ENCODE measurements around the gene TMX1.

TMX1 gene

GRCh38 chr14:51291016-51291415 lies 51.0 kb downstream of the TMX1 start:
- Mint-ChIP-seq H3K9me3 (no peaks in the 10 kb centered on the region), H3K4me3 (no peak overlapping the region), H3K27me3 (ENCODE audit: low read depth, poor library complexity) (peaks cover 7% of the 10 kb centered on the region), H3K36me3 (ENCODE audit: low read depth) (no peaks in the 10 kb centered on the region), H3K4me1 (peaks cover 28% of the 10 kb centered on the region), H3K27ac (no peak overlapping the region)
- DNase-seq = no peak
- TF ChIP-seq CTCF (IDR thresholded peaks at IDR 0.05) = no peak

- Mint-ChIP-seq H3K4me3 (no peak overlapping the region), H3K27ac (no peak overlapping the region), H3K4me1 (peaks cover 28% of the 10 kb centered on the region), H3K36me3 (ENCODE audit: low read depth) (no peaks in the 10 kb centered on the region), H3K9me3 (no peaks in the 10 kb centered on the region), H3K27me3 (ENCODE audit: low read depth, poor library complexity) (peaks cover 2% of the 10 kb centered on the region)
- DNase-seq = no peak
- TF ChIP-seq CTCF (IDR thresholded peaks at IDR 0.05) = no peak
Measured at GRCh38 chr14:51293149-51293911, 53.3 kb downstream of the TMX1 start.

- TF ChIP-seq CTCF (IDR thresholded peaks at IDR 0.05) = no peak
- no peaks in the 10 kb centered on the region for H3K9me3 Mint-ChIP-seq
- no peaks in the 10 kb centered on the region for H3K36me3 Mint-ChIP-seq (ENCODE audit: low read depth)
- no peak for DNase-seq
- H3K27ac Mint-ChIP-seq = no peak overlapping the region
- H3K4me3 Mint-ChIP-seq = no peak overlapping the region
- peaks cover 2% of the 10 kb centered on the region for H3K27me3 Mint-ChIP-seq (ENCODE audit: low read depth, poor library complexity)
- H3K4me1 Mint-ChIP-seq = peaks cover 28% of the 10 kb centered on the region
Measured at GRCh38 chr14:51293912-51294389, 53.9 kb downstream of the TMX1 start.

- H3K36me3 Mint-ChIP-seq (ENCODE audit: low read depth) = no peaks in the 10 kb centered on the region
- no peak overlapping the region for H3K4me3 Mint-ChIP-seq
- no peak overlapping the region for H3K27ac Mint-ChIP-seq
- H3K9me3 Mint-ChIP-seq = no peaks in the 10 kb centered on the region
- DNase-seq = no peak
- no peak for TF ChIP-seq CTCF (IDR thresholded peaks at IDR 0.05)
- peaks cover 2% of the 10 kb centered on the region for H3K27me3 Mint-ChIP-seq (ENCODE audit: low read depth, poor library complexity)
- peaks cover 28% of the 10 kb centered on the region for H3K4me1 Mint-ChIP-seq
Measured at GRCh38 chr14:51294951-51295525, 55.0 kb downstream of the TMX1 start.

- Mint-ChIP-seq H3K4me3 (no peak overlapping the region), H3K9me3 (no peaks in the 10 kb centered on the region), H3K36me3 (ENCODE audit: low read depth) (no peaks in the 10 kb centered on the region), H3K27ac (no peak overlapping the region), H3K4me1 (peaks cover 27% of the 10 kb centered on the region), H3K27me3 (ENCODE audit: low read depth, poor library complexity) (peaks cover 2% of the 10 kb centered on the region)
- no peak for TF ChIP-seq CTCF (IDR thresholded peaks at IDR 0.05)
- no peak for DNase-seq
Measured at GRCh38 chr14:51295646-51296263, 55.7 kb downstream of the TMX1 start.
